Naive thymus-derived CD8-positive, alpha-beta T cell (primary cell): ENCODE data around the gene RPL26. TPM values are rescaled to one million over a fixed set of nuclear protein-coding genes. Genes with fewer than 3 reads are reported as not detected.
"Not testable (repeated sequence)": the region's sequence is repeated elsewhere in the genome, so short reads cannot be mapped to it uniquely, and the experiment has no call there.

Experiments used
- ATAC-seq, 2 donors: fragments of 150-1000 bp; cut with Tn5 transposase in 1 of 2; sonication (Bioruptor Pico), chemical (Tn5 transposase) in 1 of 2; 1 replicate in 1 of 2; 2 replicates in 1 of 2; pipeline ENCODE4 v1.10.0; 2021; ENCODE audit warnings: mild to moderate bottlenecking in 2 of 2, moderate library complexity in 2 of 2
- POLR2A ChIA-PET: fragments of 350-600 bp; sonication (Branson Sonifier 250); formaldehyde crosslinking; loops from one replicate; lab custom pipeline; 2021; ENCODE audit warnings: antibody characterized with exemption; lab: Charles Lee
- DNase-seq, 10 donors: peaks; one replicate each; pipeline versions ENCODE4 v3.0.0 to v3.0.0-alpha.2; 2020 to 2022
- H3K27ac Mint-ChIP-seq, 10 donors: one replicate each; pipeline ENCODE4 v1.8.0; 2020 to 2022; ENCODE audit warnings: mild to moderate bottlenecking in 10 of 10, mixed read lengths in 10 of 10, moderate library complexity in 4 of 10, inconsistent platforms in 1 of 10
- H3K27me3 Mint-ChIP-seq, 5 donors: one replicate each; pipeline ENCODE4 v1.8.0; 2021 to 2022; ENCODE audit warnings: mixed read lengths in 5 of 5
- H3K36me3 Mint-ChIP-seq, 3 donors: one replicate each; pipeline ENCODE4 v1.8.0; 2020 to 2022; ENCODE audit warnings: mixed read lengths in 3 of 3, mild to moderate bottlenecking in 2 of 3, inconsistent platforms in 1 of 3
- H3K4me1 Mint-ChIP-seq, 4 donors: one replicate each; pipeline ENCODE4 v1.8.0; 2021 to 2022; ENCODE audit warnings: mixed read lengths in 4 of 4
- H3K4me3 Mint-ChIP-seq, 10 donors: one replicate each; pipeline ENCODE4 v1.8.0; 2020 to 2022; ENCODE audit warnings: mild to moderate bottlenecking in 10 of 10, mixed read lengths in 10 of 10, moderate library complexity in 6 of 10, inconsistent platforms in 1 of 10
- H3K9me3 Mint-ChIP-seq, 9 donors: one replicate each; pipeline ENCODE4 v1.8.0; 2020 to 2022; ENCODE audit warnings: mixed read lengths in 9 of 9, mild to moderate bottlenecking in 3 of 9, inconsistent platforms in 1 of 9, moderate library complexity in 1 of 9
- polyA plus RNA-seq, 3 donors: library from polyadenylated mRNA; unstranded; fragments of 300-500 nt; fragmentation: Illumina TruSeq; gene quantifications; one replicate each; pipeline ENCODE4 v1.2.3, GENCODE V29; 2021
- total RNA-seq, 8 experiments: library from RNA in 2 of 8; stranded (reverse) in 2 of 8; gene quantifications; one replicate each; pipeline ENCODE4 v1.2.3 and lab custom pipeline; 2021 to 2026

Gene RPL26
- total and polyA plus RNA-seq, 5 experiments from 2014 or later: 1,685 to 2,977 (median 2,097) TPM

- POLR2A ChIA-PET: interaction anchor here (0.6 kb wide), 1 partner anchor 161 kb away, joined by 3 read pairs; no protein-coding TSS in a partner anchor
These were observed 23.2 kb downstream of the RPL26 start for GRCh38 chr17:8359769-8360168.

DNA sequence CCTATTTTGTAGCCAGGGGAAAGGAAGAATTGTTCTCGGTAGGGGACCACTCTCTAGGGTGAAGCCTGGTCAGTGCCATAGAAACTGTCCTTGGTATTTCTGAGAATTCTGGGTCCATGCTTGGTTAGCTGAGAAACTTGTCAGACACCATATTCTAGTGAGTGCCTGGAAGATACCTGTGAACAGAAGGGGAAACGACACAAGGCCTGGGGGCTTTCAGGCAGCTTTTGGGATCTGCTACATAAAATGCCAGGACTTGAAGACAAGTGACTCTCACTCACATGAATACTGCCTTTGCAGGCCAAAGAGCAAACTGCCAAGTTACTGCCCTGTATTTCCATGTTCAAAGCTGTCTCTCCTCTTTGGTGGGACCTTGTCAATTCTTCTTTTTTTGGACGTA is 25.1 kb downstream of the RPL26 start:
- peaks cover 5 to 20% (median 15%) of the 10 kb centered on the region in 4 donors for H3K4me1 Mint-ChIP-seq
- POLR2A ChIA-PET: no interaction called here
- DNase-seq (no peak), ATAC-seq (no peak)
- peaks cover 0 to 2% (median 0%) of the 10 kb centered on the region in 3 donors for H3K36me3 Mint-ChIP-seq
- no peaks in the 10 kb centered on the region for H3K9me3 Mint-ChIP-seq
- no peak overlapping the region for H3K4me3 Mint-ChIP-seq
- no peak overlapping the region for H3K27ac Mint-ChIP-seq
- H3K27me3 Mint-ChIP-seq: no peaks in the 10 kb centered on the region

More at GRCh38 chr17:8359769-8360168, 23.2 kb downstream of the RPL26 start:
- DNase-seq: no peak
- ATAC-seq: no peak
- peaks cover 5 to 20% (median 16%) of the 10 kb centered on the region in 4 donors for H3K4me1 Mint-ChIP-seq
- H3K9me3 Mint-ChIP-seq: no peaks in the 10 kb centered on the region
- no peak overlapping the region for H3K4me3 Mint-ChIP-seq
- peaks cover 0 to 2% (median 0%) of the 10 kb centered on the region in 3 donors for H3K36me3 Mint-ChIP-seq
- H3K27me3 Mint-ChIP-seq: no peaks in the 10 kb centered on the region
- H3K27ac Mint-ChIP-seq: no peak overlapping the region

GRCh38 chr17:8354236-8354635 is 28.8 kb downstream of the RPL26 start:
- no peak for ATAC-seq
- H3K36me3 Mint-ChIP-seq: peaks cover 0 to 2% (median 0%) of the 10 kb centered on the region in 3 donors
- peaks cover 0 to 13% (median 3%) of the 10 kb centered on the region in 5 donors for H3K27me3 Mint-ChIP-seq
- DNase-seq: no peak
- peaks cover 0 to 3% (median under 1%) of the 10 kb centered on the region in 4 donors for H3K4me1 Mint-ChIP-seq
- no peak overlapping the region for H3K27ac Mint-ChIP-seq
- no peak overlapping the region for H3K4me3 Mint-ChIP-seq
- no peaks in the 10 kb centered on the region for H3K9me3 Mint-ChIP-seq
- POLR2A ChIA-PET: no interaction called here

- H3K4me3 Mint-ChIP-seq: no peak overlapping the region
- no peaks in the 10 kb centered on the region for H3K9me3 Mint-ChIP-seq
- ATAC-seq (no peak), DNase-seq (no peak)
- H3K27me3 Mint-ChIP-seq: peaks cover 0 to 13% (median 3%) of the 10 kb centered on the region in 5 donors
- H3K4me1 Mint-ChIP-seq: peaks cover 0 to 2% (median 0%) of the 10 kb centered on the region in 4 donors
- no peak overlapping the region for H3K27ac Mint-ChIP-seq
- POLR2A ChIA-PET: no interaction called here
- peaks cover 0 to 2% (median 0%) of the 10 kb centered on the region in 3 donors for H3K36me3 Mint-ChIP-seq
These were observed 29.3 kb downstream of the RPL26 start for GRCh38 chr17:8353736-8354135.

- POLR2A ChIA-PET: no interaction called here
- H3K27me3 Mint-ChIP-seq: peaks cover 6 to 33% (median 13%) of the 10 kb centered on the region in 5 donors
- H3K36me3 Mint-ChIP-seq: no peaks in the 10 kb centered on the region
- no peaks in the 10 kb centered on the region for H3K9me3 Mint-ChIP-seq
- ATAC-seq (no peak), DNase-seq (no peak)
- peak overlapping the region in 1 of 10 donors; percentile 30 for H3K27ac Mint-ChIP-seq
- H3K4me1 Mint-ChIP-seq: peaks cover 0 to 3% (median 0%) of the 10 kb centered on the region in 4 donors
- no peak overlapping the region for H3K4me3 Mint-ChIP-seq
These were observed 32.7 kb downstream of the RPL26 start for GRCh38 chr17:8350339-8350738.

GRCh38 chr17:8347001-8347400 is 36.0 kb downstream of the RPL26 start:
- peaks cover 6 to 36% (median 13%) of the 10 kb centered on the region in 5 donors for H3K27me3 Mint-ChIP-seq
- DNase-seq, H3K9me3 Mint-ChIP-seq, H3K4me3 Mint-ChIP-seq, H3K36me3 Mint-ChIP-seq, H3K27ac Mint-ChIP-seq, H3K4me1 Mint-ChIP-seq, POLR2A ChIA-PET, ATAC-seq: not testable (repeated sequence)

DNA sequence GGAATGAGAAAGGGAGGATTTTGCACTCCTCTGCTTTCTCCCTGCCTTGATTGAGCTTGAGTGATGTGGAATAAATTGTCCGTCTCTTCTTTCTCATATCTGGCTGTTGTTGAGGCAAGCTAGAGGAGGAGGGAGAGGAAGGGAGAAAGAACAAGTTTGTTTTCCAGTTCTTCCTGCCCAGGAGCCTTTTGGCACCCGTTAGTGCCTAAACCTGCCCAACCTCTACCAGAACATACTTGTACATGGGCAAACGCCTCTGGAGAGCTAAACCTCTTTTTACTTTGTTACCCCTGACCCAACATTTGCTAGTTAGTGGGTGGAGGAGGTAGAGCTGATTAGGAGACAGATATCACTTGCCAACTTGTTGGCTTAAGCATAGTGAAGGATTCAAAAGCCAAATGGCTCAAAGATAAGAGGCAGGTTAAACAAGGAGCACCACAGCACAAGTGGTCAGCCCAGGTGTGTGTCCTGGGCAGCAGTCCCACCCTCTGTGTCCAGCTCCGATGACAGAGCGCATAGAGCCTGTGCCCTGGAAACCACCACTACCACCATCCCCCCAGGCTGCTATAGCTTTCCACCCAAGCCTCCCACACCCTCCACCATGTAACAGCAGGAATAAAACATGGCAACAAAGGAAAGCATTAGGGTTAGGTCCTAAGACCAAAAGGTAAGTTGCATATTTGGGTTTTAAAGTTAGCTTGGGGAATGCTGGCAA is 36.9 kb downstream of the RPL26 start:
- no peak overlapping the region for H3K4me3 Mint-ChIP-seq
- peaks cover 6 to 36% (median 13%) of the 10 kb centered on the region in 5 donors for H3K27me3 Mint-ChIP-seq
- H3K9me3 Mint-ChIP-seq: no peaks in the 10 kb centered on the region
- POLR2A ChIA-PET: interaction anchor here (0.5 kb wide), 1 partner anchor 20 kb away, joined by 3 read pairs; no protein-coding TSS in a partner anchor
- peaks cover 0 to 3% (median 0%) of the 10 kb centered on the region in 4 donors for H3K4me1 Mint-ChIP-seq
- ATAC-seq: no peak
- no peak for DNase-seq
- peak overlapping the region in 1 of 10 donors; percentile 19 for H3K27ac Mint-ChIP-seq
- H3K36me3 Mint-ChIP-seq: no peaks in the 10 kb centered on the region

DNA sequence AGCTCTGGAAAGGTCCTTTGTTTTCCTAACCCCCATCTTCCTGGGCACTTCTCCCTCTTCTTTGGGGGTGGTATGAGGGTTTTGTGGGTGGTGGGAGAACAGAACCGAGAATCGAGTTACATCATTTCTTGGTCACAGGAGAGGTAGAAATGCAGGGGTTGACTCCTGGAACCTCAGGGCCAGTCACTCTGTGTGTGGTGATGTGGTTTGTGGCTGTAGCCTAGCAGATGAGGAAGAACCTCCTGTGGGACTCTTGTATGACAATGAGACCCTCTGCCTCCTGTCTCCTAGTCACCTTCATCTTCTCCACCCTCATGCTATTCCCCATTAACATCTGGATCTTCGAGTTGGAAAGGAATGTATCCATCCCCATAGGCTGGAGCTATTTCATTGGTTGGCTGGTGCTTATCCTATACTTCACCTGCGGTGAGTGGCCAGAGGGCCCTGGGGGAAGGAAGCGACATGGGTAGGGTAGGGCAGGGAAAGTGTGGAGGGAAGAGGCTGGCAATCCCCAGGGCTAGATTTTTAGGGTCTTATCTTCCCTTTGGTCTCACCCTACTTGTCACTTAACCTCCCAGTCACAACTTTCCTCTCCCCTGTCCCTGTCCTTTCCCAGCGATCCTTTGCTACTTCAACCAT is 37.8 kb downstream of the RPL26 start:
- peak overlapping the region in 1 of 10 donors; percentile 14 for H3K4me3 Mint-ChIP-seq
- ATAC-seq: no peak
- H3K27ac Mint-ChIP-seq: peak overlapping the region in 2 of 10 donors; percentile 19 to 76
- H3K9me3 Mint-ChIP-seq: no peaks in the 10 kb centered on the region
- H3K4me1 Mint-ChIP-seq: peaks cover 0 to 3% (median 0%) of the 10 kb centered on the region in 4 donors
- H3K36me3 Mint-ChIP-seq: no peaks in the 10 kb centered on the region
- no peak for DNase-seq
- POLR2A ChIA-PET: no interaction called here
- peaks cover 4 to 36% (median 13%) of the 10 kb centered on the region in 5 donors for H3K27me3 Mint-ChIP-seq

- ATAC-seq (no peak), DNase-seq (no peak)
- H3K4me3 Mint-ChIP-seq: no peak overlapping the region
- no peaks in the 10 kb centered on the region for H3K36me3 Mint-ChIP-seq
- H3K27ac Mint-ChIP-seq: no peak overlapping the region
- H3K9me3 Mint-ChIP-seq: no peaks in the 10 kb centered on the region
- peaks cover 0 to 14% (median 8%) of the 10 kb centered on the region in 5 donors for H3K27me3 Mint-ChIP-seq
- peaks cover 7 to 11% (median 9%) of the 10 kb centered on the region in 4 donors for H3K4me1 Mint-ChIP-seq
- POLR2A ChIA-PET: interaction anchor here (0.6 kb wide), 1 partner anchor 715 kb away, joined by 5 read pairs; no protein-coding TSS in a partner anchor
These were observed 41.5 kb downstream of the RPL26 start for GRCh38 chr17:8341456-8341855.

GRCh38 chr17:8339540-8339939 is 43.5 kb downstream of the RPL26 start, which contains the start of gene ODF4:
TSS of gene ODF4 (plus strand) at chr17:8339840. CDS start at chr17:8340052, 212 bp downstream.
- H3K4me1 Mint-ChIP-seq: peaks cover 7 to 11% (median 9%) of the 10 kb centered on the region in 4 donors
- H3K27ac Mint-ChIP-seq: peak within 1 kb of the TSS in 2 of 10 donors; percentile 5 to 52
- H3K27me3 Mint-ChIP-seq: peaks cover 0 to 8% (median 3%) of the 10 kb centered on the region in 5 donors
- DNase-seq (no peak), ATAC-seq (no peak)
- H3K4me3 Mint-ChIP-seq: no peak within 1 kb of the TSS
- POLR2A ChIA-PET: no interaction called here
- no peaks in the 10 kb centered on the region for H3K9me3 Mint-ChIP-seq
- no peaks in the 10 kb centered on the region for H3K36me3 Mint-ChIP-seq

DNA sequence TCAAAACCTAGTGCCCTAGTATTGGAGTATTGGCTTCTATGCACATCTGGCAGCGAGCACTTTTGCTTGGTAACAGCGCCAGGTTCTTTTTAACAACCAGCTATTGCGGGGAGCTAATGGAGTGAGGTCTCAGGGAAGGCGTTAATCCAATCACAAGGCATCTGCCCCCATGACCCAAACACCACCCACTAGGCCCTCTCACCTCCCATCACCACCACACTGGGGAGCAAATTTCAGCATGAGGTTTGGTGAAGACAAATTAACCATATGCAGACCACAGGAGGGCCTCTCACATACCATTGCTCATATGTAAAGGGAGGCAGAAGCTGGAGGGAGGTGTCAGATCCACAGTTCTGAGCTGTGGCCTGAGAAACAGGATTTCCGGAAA is 44.2 kb downstream of the RPL26 start:
- H3K36me3 Mint-ChIP-seq: no peaks in the 10 kb centered on the region
- H3K27ac Mint-ChIP-seq: peak overlapping the region in 1 of 10 donors; percentile 52
- no peak for DNase-seq
- peaks cover 1 to 8% (median 4%) of the 10 kb centered on the region in 5 donors for H3K27me3 Mint-ChIP-seq
- no peaks in the 10 kb centered on the region for H3K9me3 Mint-ChIP-seq
- no peak for ATAC-seq
- POLR2A ChIA-PET: no interaction called here
- H3K4me1 Mint-ChIP-seq: peaks cover 7 to 11% (median 9%) of the 10 kb centered on the region in 4 donors
- H3K4me3 Mint-ChIP-seq: no peak overlapping the region

GRCh38 chr17:8337802-8338752 is 44.9 kb downstream of the RPL26 start:
- Mint-ChIP-seq H3K27ac (peak overlapping the region in 3 of 10 donors; percentile 17 to 76 (median 45)), H3K4me1 (peaks cover 7 to 11% (median 9%) of the 10 kb centered on the region in 4 donors), H3K36me3 (no peaks in the 10 kb centered on the region), H3K27me3 (peaks cover 1 to 14% (median 4%) of the 10 kb centered on the region in 5 donors), H3K4me3 (peak overlapping the region in 6 of 10 donors; percentile 4 to 42 (median 22)), H3K9me3 (no peaks in the 10 kb centered on the region)
- DNase-seq: peak in 1 of 10 donors; percentile 9
- peak in 1 of 2 donors; percentile 46 for ATAC-seq
- POLR2A ChIA-PET: interaction anchor here (1.8 kb wide), 1 partner anchor 12 kb away, joined by 4 read pairs; no protein-coding TSS in a partner anchor
